Upper lobe of left lung (tissue), 4 donors: Measurements from ENCODE around the gene CCDC57.

Experiments used
- POLR2A ChIP-seq, 4 donors: fragments of 450-650 bp; IDR thresholded peaks; one replicate each; pipeline ENCODE4 v1.5.1; 2016 to 2017; ENCODE audit warnings: antibody characterized with exemption in 4 of 4, mild to moderate bottlenecking in 2 of 4
- TF ChIP-seq, protein P1 (sequence below), 6 experiments: fragments of 450-650 bp in 4 of 6; fragments of 200-600 bp in 2 of 6; sonication (generic) in 2 of 6; IDR thresholded peaks; one replicate each; pipeline ENCODE4 v1.5.1; 2016 to 2019; ENCODE audit warnings: antibody characterized with exemption in 6 of 6

DNA sequence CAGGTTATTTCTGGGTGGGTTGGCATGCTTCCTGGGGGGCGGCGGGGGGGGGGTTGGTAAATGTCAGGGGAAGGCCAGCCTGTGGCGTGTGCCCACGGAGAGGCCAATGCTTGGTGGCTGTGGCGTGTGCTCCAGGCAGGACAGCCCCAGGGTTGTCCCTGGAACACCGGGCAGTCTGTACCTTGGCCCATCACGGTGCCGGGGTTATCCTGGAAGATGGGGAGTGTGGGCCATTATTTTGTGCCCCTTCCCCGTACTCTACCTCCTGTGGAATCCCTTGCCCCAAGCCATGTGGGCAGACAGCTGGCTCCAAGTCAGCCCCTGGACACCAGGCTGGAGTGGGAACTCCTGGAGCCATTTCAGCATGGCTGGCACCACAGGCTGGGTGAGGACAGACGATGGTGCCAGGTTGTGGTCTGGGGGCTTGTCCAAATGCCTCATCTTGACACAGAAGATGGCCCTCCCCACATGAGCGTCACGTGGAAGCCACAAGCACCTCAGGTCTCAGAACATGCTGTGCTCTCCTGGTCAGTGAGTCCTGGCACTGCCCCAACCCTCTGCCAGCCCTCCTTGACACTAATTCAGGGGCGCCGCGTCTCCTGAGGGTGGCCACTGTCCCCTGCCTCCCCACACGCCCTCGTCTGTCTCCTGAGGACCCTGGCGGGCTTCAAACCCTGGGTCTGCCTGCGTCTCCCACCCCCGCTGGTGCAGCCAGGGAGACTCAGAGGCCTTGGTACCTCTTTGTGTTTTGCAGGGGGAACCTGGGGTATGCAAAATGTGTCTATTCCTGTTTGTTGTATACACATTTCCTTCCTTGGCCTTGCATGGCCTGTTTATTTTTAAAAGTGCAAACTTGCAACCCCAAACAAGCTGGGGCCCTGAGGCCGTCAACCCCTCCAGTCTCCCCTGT, 20.5 kb upstream of the CCDC57 start:
- TF ChIP-seq, protein P1, sequence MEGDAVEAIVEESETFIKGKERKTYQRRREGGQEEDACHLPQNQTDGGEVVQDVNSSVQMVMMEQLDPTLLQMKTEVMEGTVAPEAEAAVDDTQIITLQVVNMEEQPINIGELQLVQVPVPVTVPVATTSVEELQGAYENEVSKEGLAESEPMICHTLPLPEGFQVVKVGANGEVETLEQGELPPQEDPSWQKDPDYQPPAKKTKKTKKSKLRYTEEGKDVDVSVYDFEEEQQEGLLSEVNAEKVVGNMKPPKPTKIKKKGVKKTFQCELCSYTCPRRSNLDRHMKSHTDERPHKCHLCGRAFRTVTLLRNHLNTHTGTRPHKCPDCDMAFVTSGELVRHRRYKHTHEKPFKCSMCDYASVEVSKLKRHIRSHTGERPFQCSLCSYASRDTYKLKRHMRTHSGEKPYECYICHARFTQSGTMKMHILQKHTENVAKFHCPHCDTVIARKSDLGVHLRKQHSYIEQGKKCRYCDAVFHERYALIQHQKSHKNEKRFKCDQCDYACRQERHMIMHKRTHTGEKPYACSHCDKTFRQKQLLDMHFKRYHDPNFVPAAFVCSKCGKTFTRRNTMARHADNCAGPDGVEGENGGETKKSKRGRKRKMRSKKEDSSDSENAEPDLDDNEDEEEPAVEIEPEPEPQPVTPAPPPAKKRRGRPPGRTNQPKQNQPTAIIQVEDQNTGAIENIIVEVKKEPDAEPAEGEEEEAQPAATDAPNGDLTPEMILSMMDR (IDR thresholded peaks at IDR 0.05), result no peak
- TF ChIP-seq POLR2A (IDR thresholded peaks at IDR 0.05), result no peak
